ENCODE data around the gene EEPD1.
"Not testable (repeated sequence)": the region's sequence is repeated elsewhere in the genome, so short reads cannot be mapped to it uniquely, and the experiment has no call there.

Gene EEPD1

GRCh38 chr7:36152756-36153570, at the start of gene EEPD1:
Gene EEPD1, plus strand, starts transcription at chr7:36153254. Its CDS starts 1,071 bp downstream, at chr7:36154325.
- in situ Hi-C loops (cut with MboI; ENCODE audit: low sequenced_read_pairs), result no loop called here

GRCh38 chr7:36103837-36104561, 49.1 kb upstream of the EEPD1 start:
- in situ Hi-C loops (cut with MboI; ENCODE audit: low sequenced_read_pairs), result no loop called here

GRCh38 chr7:36106972-36107908, 45.8 kb upstream of the EEPD1 start:
- in situ Hi-C loops (cut with MboI; ENCODE audit: low sequenced_read_pairs), result not testable (repeated sequence)

GRCh38 chr7:36107926-36108631, 45.0 kb upstream of the EEPD1 start:
- in situ Hi-C loops (cut with MboI; ENCODE audit: low sequenced_read_pairs), result no loop called here

- in situ Hi-C loops (cut with MboI; ENCODE audit: low sequenced_read_pairs), result no loop called here
Measured at GRCh38 chr7:36109013-36109627, 43.9 kb upstream of the EEPD1 start.

- in situ Hi-C loops (cut with MboI; ENCODE audit: low sequenced_read_pairs), result no loop called here
Measured at GRCh38 chr7:36110584-36110983, 42.5 kb upstream of the EEPD1 start.

- in situ Hi-C loops (cut with MboI; ENCODE audit: low sequenced_read_pairs), result no loop called here
Measured at GRCh38 chr7:36112969-36113368, 40.1 kb upstream of the EEPD1 start.

- in situ Hi-C loops (cut with MboI; ENCODE audit: low sequenced_read_pairs), result no loop called here
Measured at GRCh38 chr7:36114355-36114754, 38.7 kb upstream of the EEPD1 start.

- in situ Hi-C loops (cut with MboI; ENCODE audit: low sequenced_read_pairs), result no loop called here
Measured at GRCh38 chr7:36115448-36116321, 37.4 kb upstream of the EEPD1 start.

GRCh38 chr7:36116347-36117202, 36.5 kb upstream of the EEPD1 start:
- in situ Hi-C loops (cut with MboI; ENCODE audit: low sequenced_read_pairs), result no loop called here

- in situ Hi-C loops (cut with MboI; ENCODE audit: low sequenced_read_pairs), result no loop called here
Measured at GRCh38 chr7:36117203-36117840, 35.7 kb upstream of the EEPD1 start.

- in situ Hi-C loops (cut with MboI; ENCODE audit: low sequenced_read_pairs), result no loop called here
Measured at GRCh38 chr7:36118344-36118743, 34.7 kb upstream of the EEPD1 start.

GRCh38 chr7:36119005-36119706, 33.9 kb upstream of the EEPD1 start:
- in situ Hi-C loops (cut with MboI; ENCODE audit: low sequenced_read_pairs), result no loop called here

- in situ Hi-C loops (cut with MboI; ENCODE audit: low sequenced_read_pairs), result not testable (repeated sequence)
Measured at GRCh38 chr7:36119983-36120646, 32.9 kb upstream of the EEPD1 start.

GRCh38 chr7:36125630-36126029, 27.4 kb upstream of the EEPD1 start:
- in situ Hi-C loops (cut with MboI; ENCODE audit: low sequenced_read_pairs), result not testable (repeated sequence)

GRCh38 chr7:36127075-36127740, 25.8 kb upstream of the EEPD1 start:
- in situ Hi-C loops (cut with MboI; ENCODE audit: low sequenced_read_pairs), result no loop called here
